Activated CD8-positive, alpha-beta T cell treated with anti-CD3 and anti-CD28 coated beads for 36 hours (primary cell): Measurements from ENCODE around the gene TMEM132D. TPM values are rescaled to one million over a fixed set of nuclear protein-coding genes. Genes with fewer than 3 reads are reported as not detected.

Experiments used
- ATAC-seq: fragments of 200-7000 bp; cut with Tn5 transposase; one replicate; pipeline ENCODE4 v1.10.0; 2021; ENCODE audit warnings: mild to moderate bottlenecking, moderate library complexity
- CTCF ChIA-PET: fragments of 350-600 bp; sonication (Branson Sonifier 250); formaldehyde crosslinking; loops from one replicate; lab custom pipeline; 2021; ENCODE audit warnings: antibody characterized with exemption; lab: Charles Lee
- POLR2A ChIA-PET: fragments of 350-600 bp; sonication (Branson Sonifier 250); formaldehyde crosslinking; loops from one replicate; lab custom pipeline; 2021; ENCODE audit warnings: antibody characterized with exemption; lab: Charles Lee
- DNase-seq: peaks from one replicate; pipeline ENCODE4 v3.0.0-alpha.2; 2020
- H3K27ac Mint-ChIP-seq: one replicate; pipeline ENCODE4 v1.8.0; 2021; ENCODE audit warnings: mild to moderate bottlenecking, mixed read lengths
- H3K27me3 Mint-ChIP-seq: one replicate; pipeline ENCODE4 v1.8.0; 2021; ENCODE audit warnings: mixed read lengths
- H3K36me3 Mint-ChIP-seq: one replicate; pipeline ENCODE4 v1.8.0; 2021; ENCODE audit warnings: low read depth, mixed read lengths
- H3K4me1 Mint-ChIP-seq: one replicate; pipeline ENCODE4 v1.8.0; 2021; ENCODE audit warnings: low read depth, mixed read lengths
- H3K4me3 Mint-ChIP-seq: one replicate; pipeline ENCODE4 v1.8.0; 2021; ENCODE audit warnings: mild to moderate bottlenecking, moderate library complexity, mixed read lengths
- H3K9me3 Mint-ChIP-seq: one replicate; pipeline ENCODE4 v1.8.0; 2021; ENCODE audit warnings: mixed read lengths
- intact Hi-C: fragments of 100-400 bp; cut with micrococcal nuclease; formaldehyde crosslinking; loops from one replicate; pipeline ENCODE4 v1.10.0; 2022
- total RNA-seq, 2 experiments: library from RNA; stranded (reverse); gene quantifications; one replicate each; pipeline ENCODE4 v1.2.3, GENCODE V29; 2021
- TF ChIP-seq, protein P1 (sequence below): fragments of 200-600 bp; IDR thresholded peaks from one replicate; pipeline ENCODE4 v1.8.0; 2022; ENCODE audit warnings: antibody characterized with exemption, mild to moderate bottlenecking

The TMEM132D gene
- total RNA-seq, 2 experiments from 2014 or later, result not detected

DNA sequence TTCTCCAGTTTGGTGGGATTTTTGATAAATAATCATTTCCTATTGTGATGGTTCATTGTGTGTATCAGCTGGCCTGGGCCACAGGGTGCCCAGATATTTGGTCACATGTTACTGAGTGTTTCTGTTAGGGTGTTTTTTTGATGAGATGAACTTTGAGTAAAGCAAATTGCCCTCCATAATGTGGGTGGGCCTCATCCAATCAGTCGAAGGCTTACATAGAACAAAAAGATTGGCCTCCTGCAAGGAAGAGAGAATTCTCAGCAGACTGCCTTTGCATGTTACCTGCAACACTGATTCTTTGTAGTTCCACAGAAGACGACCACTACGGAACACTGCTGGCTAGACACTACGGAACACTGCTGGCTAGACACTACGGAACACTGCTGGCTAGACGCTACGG lies 609.0 kb downstream of the TMEM132D start:
- POLR2A ChIA-PET, result no interaction called here
- no peaks in the 10 kb centered on the region for H3K36me3 Mint-ChIP-seq
- H3K27ac Mint-ChIP-seq, result no peak overlapping the region
- TF ChIP-seq, protein P1, sequence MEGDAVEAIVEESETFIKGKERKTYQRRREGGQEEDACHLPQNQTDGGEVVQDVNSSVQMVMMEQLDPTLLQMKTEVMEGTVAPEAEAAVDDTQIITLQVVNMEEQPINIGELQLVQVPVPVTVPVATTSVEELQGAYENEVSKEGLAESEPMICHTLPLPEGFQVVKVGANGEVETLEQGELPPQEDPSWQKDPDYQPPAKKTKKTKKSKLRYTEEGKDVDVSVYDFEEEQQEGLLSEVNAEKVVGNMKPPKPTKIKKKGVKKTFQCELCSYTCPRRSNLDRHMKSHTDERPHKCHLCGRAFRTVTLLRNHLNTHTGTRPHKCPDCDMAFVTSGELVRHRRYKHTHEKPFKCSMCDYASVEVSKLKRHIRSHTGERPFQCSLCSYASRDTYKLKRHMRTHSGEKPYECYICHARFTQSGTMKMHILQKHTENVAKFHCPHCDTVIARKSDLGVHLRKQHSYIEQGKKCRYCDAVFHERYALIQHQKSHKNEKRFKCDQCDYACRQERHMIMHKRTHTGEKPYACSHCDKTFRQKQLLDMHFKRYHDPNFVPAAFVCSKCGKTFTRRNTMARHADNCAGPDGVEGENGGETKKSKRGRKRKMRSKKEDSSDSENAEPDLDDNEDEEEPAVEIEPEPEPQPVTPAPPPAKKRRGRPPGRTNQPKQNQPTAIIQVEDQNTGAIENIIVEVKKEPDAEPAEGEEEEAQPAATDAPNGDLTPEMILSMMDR, result no peak
- ATAC-seq (no peak), DNase-seq (no peak)
- intact Hi-C loops, result no loop called here
- peaks cover 8% of the 10 kb centered on the region for H3K9me3 Mint-ChIP-seq
- no peaks in the 10 kb centered on the region for H3K27me3 Mint-ChIP-seq
- CTCF ChIA-PET, result no interaction called here
- H3K4me3 Mint-ChIP-seq, result no peak overlapping the region
- H3K4me1 Mint-ChIP-seq, result no peaks in the 10 kb centered on the region

DNA sequence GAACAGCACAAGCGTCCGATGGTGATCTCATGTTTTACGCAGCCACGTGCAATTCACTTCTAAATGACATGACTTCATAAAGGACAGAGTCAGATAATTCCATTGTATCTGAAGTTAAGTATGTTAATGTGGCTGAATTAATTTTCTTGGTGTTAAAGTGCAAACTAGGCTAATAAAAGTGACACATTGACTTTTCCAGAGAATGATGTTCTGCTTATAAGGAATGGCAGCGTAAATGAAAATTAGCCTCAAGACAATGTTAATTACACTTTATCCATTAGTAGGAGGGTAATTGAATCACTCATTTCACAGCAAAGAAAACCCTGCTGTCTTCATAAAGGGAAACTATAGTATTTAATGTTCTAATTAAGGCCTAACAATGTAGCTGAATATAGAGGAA lies 624.1 kb downstream of the TMEM132D start:
- no peaks in the 10 kb centered on the region for H3K36me3 Mint-ChIP-seq
- no peaks in the 10 kb centered on the region for H3K4me1 Mint-ChIP-seq
- TF ChIP-seq, protein P1, result no peak
- ATAC-seq (no peak), DNase-seq (no peak)
- H3K27ac Mint-ChIP-seq, result no peak overlapping the region
- ChIA-PET POLR2A (no interaction called here), CTCF (no interaction called here)
- peaks cover 1% of the 10 kb centered on the region for H3K27me3 Mint-ChIP-seq
- intact Hi-C loops, result no loop called here
- no peaks in the 10 kb centered on the region for H3K9me3 Mint-ChIP-seq
- H3K4me3 Mint-ChIP-seq, result no peak overlapping the region

DNA sequence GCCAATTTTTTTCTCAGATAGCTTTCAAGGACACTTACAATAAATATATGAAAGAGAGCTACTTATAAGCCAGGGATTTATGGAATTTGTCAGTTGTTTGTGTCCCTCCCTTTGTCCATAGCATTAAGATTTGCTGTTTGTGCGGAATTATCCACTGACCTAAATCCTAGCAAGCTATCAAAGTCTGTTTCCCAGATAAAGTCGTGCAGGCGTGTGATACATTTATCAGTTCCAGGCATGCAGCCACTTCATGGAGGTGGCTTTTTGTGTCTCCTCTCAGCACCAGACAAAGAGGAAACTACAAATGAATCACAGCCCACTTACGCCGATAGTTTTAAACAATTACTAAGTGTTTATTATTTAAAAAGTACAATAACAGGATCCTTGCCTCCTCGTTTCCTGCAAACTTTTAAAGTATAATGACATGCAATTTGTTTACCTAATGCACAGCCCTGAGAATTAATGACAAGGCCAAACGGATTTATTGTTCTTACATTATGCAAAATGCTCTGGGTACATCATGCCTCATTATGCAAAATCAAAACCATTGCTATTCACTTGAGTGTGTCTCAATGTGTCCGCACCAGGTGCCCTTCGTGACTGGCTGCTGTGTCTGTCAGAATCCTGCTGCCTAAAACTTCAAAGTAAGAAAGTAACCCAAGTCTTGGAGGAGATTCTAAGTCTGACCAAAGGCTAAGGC lies 627.3 kb downstream of the TMEM132D start:
- DNase-seq (no peak), ATAC-seq (no peak)
- Mint-ChIP-seq H3K4me3 (no peak overlapping the region), H3K27ac (no peak overlapping the region), H3K36me3 (no peaks in the 10 kb centered on the region), H3K4me1 (no peaks in the 10 kb centered on the region), H3K9me3 (peaks cover 4% of the 10 kb centered on the region), H3K27me3 (peaks cover 1% of the 10 kb centered on the region)
- TF ChIP-seq, protein P1, result no peak
- ChIA-PET CTCF (no interaction called here), POLR2A (no interaction called here)
- intact Hi-C loops, result no loop called here

DNA sequence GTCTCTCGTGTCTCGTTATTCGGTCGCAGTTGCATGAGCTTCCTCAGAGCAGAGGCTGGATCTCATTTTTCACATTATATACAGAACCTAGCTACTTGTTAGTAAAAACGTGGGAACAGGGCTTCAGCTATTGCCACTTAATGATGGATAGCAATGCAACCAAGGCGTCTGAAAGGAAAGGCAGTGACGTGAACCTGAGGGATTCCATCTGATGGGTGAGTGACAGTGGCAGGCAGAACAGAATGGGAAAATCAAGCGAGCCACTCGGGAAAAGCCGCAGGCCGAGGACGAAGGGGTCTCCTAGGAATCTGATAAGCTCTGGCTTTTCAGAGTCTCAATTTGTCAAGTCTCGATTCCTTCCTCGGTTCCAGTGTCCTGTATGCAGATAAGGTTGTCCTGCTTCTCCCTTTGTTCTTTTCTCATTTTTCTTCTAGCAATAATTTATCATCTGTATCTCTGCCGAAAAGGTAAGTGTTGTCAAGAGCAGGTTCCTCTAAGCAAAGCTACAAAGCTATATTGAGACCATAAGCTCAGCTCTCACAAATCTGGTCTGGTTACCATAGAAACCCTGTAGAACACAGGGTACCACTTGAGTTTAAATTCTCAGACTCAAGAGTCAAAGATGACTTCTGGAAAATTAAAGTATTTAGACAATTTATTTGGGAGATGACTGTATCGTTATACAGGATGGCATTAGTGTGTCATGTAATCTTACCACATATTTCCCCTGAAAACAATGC lies 633.9 kb downstream of the TMEM132D start:
- H3K36me3 Mint-ChIP-seq, result no peaks in the 10 kb centered on the region
- no peak overlapping the region for H3K27ac Mint-ChIP-seq
- TF ChIP-seq, protein P1, result no peak
- ATAC-seq (no peak), DNase-seq (no peak)
- H3K27me3 Mint-ChIP-seq, result no peaks in the 10 kb centered on the region
- intact Hi-C loops, result no loop called here
- ChIA-PET CTCF (no interaction called here), POLR2A (no interaction called here)
- H3K4me1 Mint-ChIP-seq, result no peaks in the 10 kb centered on the region
- H3K4me3 Mint-ChIP-seq, result no peak overlapping the region
- H3K9me3 Mint-ChIP-seq, result peaks cover 18% of the 10 kb centered on the region

DNA sequence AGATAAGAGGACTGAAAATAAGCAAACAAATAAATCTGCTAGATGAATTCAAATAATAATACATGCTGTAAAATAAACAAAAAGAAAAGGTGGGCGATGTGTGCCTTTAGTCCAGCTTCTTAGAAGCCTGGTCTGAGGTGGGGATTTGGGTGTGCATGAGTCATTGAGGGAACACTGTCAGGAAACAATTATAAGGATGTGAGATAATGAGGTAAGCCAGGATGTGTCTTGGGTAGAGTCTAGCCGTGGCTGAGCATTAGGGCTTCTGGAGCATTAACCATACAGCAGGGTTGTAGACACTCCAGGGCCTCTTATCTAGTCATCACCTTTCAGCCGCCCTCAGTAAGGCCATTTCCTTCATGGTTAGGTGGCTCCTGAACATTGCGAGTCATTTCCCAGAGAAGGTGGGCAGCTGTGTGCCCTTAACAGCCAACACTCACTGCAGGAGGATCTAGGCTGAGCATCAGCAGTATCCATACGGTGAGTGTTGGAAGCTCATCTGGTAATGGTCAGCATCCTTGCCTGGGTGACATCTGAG lies 645.0 kb downstream of the TMEM132D start:
- no peaks in the 10 kb centered on the region for H3K36me3 Mint-ChIP-seq
- CTCF ChIA-PET, result no interaction called here
- no peak for DNase-seq
- TF ChIP-seq, protein P1, result no peak
- no peak overlapping the region for H3K4me3 Mint-ChIP-seq
- no peak for ATAC-seq
- no peaks in the 10 kb centered on the region for H3K4me1 Mint-ChIP-seq
- H3K27me3 Mint-ChIP-seq, result no peaks in the 10 kb centered on the region
- peaks cover 3% of the 10 kb centered on the region for H3K9me3 Mint-ChIP-seq
- intact Hi-C loops, result no loop called here
- H3K27ac Mint-ChIP-seq, result no peak overlapping the region
- POLR2A ChIA-PET, result no interaction called here
